Measurements from ENCODE around the gene RBMS3. TPM values are rescaled to one million over a fixed set of nuclear protein-coding genes. Genes with fewer than 3 reads are reported as not detected.
A peak's percentile ranks its signal among the peaks of the same experiment; 100 is the strongest.

Gene RBMS3
- total and polyA plus RNA-seq, 2 of the 8 experiments (the other 6 are each of a cell fraction or from before 2014, with no cell fraction given), result 3.7 to 6.9 TPM

DNA sequence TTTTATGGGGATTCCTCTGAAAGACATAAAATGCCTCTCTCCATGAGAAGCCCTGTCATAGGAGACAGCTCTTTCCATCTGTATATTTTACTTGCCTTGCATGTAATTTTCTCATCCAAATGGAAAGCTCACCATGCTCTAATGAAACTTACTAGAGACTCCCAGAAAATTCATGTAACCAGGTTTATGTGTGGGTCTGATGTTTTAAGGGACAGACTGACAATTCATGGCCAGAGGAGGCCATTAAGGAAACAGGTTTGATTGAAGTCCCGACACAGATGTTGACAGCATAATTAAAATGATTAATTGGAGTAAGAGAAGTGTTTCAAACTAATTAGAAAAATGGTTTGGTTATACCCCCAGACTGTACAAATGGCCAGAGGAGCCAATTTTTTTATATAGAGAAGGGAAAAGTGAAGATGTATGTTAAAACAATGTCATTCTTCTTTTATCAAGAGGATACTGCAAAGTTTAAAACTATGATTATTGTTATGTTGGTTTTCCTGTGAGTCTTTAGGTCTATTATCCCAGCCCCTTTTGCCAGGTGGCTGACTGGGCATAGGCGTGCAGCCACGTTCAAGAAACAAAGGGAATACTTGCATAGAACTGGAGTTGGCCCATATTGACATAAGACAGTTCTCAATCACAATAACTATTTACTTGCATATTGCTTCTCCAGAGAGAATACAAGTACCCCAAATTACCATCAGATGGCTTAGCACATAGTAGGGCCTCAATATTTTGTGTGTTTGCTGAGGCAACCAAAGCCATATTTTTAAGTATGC, 64.8 kb downstream of the RBMS3 start:
- no peak overlapping the region for H4K91ac ChIP-seq (replicated peaks; ENCODE audit: insufficient read length, low read length)
- no peak overlapping the region for H4K8ac ChIP-seq (ENCODE audit: extremely low read depth, insufficient read depth, low read length)
- H3K27me3 ChIP-seq (replicated peaks in 1 of 4; ENCODE audit: control insufficient read depth in 3 of 4, extremely low read depth in 1 of 4, insufficient read depth in 3 of 4, low read length in 3 of 4), result no peaks in the 10 kb centered on the region
- 40% methylated on average over 3 of the region's 3 CpGs; no CpG with 5 or more reads in 1 of the 2 experiments for WGBS, 2 experiments (ENCODE audit: extremely low coverage in 1 of 2, insufficient coverage in 1 of 2, insufficient read length in 1 of 2, insufficient replicate concordance in 2 of 2, low coverage in 1 of 2, low lambda C conversion rate in 2 of 2, missing lambda C conversion rate in 1 of 2)
- H4K5ac ChIP-seq (ENCODE audit: insufficient read length, low read depth, low read length), result no peak overlapping the region
- no peak overlapping the region for H2BK12ac ChIP-seq (ENCODE audit: low read depth, low read length)
- H2BK120ac ChIP-seq (replicated peaks; ENCODE audit: low read depth, low read length), result peak overlapping the region; percentile 3
- H3K4me1 ChIP-seq (replicated peaks in 1 of 4; ENCODE audit: control insufficient read depth in 3 of 4, insufficient read depth in 4 of 4, low read length in 3 of 4), result peaks cover 0 to 11% (median 3%) of the 10 kb centered on the region in 4 experiments; a peak in 3 of 7 replicates
- no peak for FAIRE-seq
- H3K79me2 ChIP-seq (ENCODE audit: control insufficient read depth in 1 of 2, insufficient read depth in 2 of 2, low read length in 2 of 2), result no peaks in the 10 kb centered on the region
- no peak overlapping the region for H3K4ac ChIP-seq (replicated peaks; ENCODE audit: insufficient read length, low read depth, low read length)
- H3K18ac ChIP-seq (ENCODE audit: extremely low read depth, low read length), result no peak overlapping the region
- POLR2A ChIA-PET (ENCODE audit: partially characterized antibody), result no interaction called here
- H2BK5ac ChIP-seq (ENCODE audit: low read depth, low read length), result peak overlapping the region; percentile 11; the same call in 1 of the 2 replicates
- H3K9ac ChIP-seq (replicated peaks in 1 of 4; ENCODE audit: extremely low read depth in 1 of 4, low read depth in 3 of 4, low read length in 3 of 4), result no peak overlapping the region
- peak overlapping the region; percentile 33; the same call in 1 of the 2 replicates for H3K27ac ChIP-seq (ENCODE audit: low read depth, low read length)
- no peak overlapping the region for H2AK5ac ChIP-seq (ENCODE audit: low read depth, low read length)
- H3K23ac ChIP-seq (ENCODE audit: insufficient read length), result no peak overlapping the region
- H3K9me3 ChIP-seq (ENCODE audit: insufficient read depth in 2 of 2, low read depth in 1 of 2, low read length in 1 of 2), result no peaks in the 10 kb centered on the region
- H3K79me1 ChIP-seq (ENCODE audit: low read depth, low read length), result no peaks in the 10 kb centered on the region
- H3K4me2 ChIP-seq (ENCODE audit: insufficient read depth in 1 of 2, low read depth in 2 of 2, low read length in 2 of 2), result no peak overlapping the region
- H4K20me1 ChIP-seq (replicated peaks in 1 of 2; ENCODE audit: control insufficient read depth in 1 of 2, insufficient read depth in 2 of 2, low read length in 2 of 2), result no peaks in the 10 kb centered on the region
- no peak for DNase-seq (ENCODE audit: low read depth in 1 of 2, low spot score in 2 of 2)
- H2BK15ac ChIP-seq (ENCODE audit: low read length), result no peak overlapping the region
- no peaks in the 10 kb centered on the region for H3K23me2 ChIP-seq (ENCODE audit: low read depth, low read length)
- TF ChIP-seq SRF (IDR thresholded peaks at IDR 0.05; ENCODE audit: low read depth, low read length), result no peak
- TF ChIP-seq, protein P1, sequence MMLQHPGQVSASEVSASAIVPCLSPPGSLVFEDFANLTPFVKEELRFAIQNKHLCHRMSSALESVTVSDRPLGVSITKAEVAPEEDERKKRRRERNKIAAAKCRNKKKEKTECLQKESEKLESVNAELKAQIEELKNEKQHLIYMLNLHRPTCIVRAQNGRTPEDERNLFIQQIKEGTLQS (IDR thresholded peaks at IDR 0.05; ENCODE audit: insufficient read depth, low read depth, low read length), result no peak
- no peak overlapping the region for H3K14ac ChIP-seq (ENCODE audit: insufficient read length)
- H3K36me3 ChIP-seq (ENCODE audit: control insufficient read depth in 2 of 4, insufficient read depth in 4 of 4, low read length in 3 of 4), result no peaks in the 10 kb centered on the region
- H2AFZ ChIP-seq (ENCODE audit: low read length), result no peak overlapping the region
- CTCF ChIA-PET (ENCODE audit: partially characterized antibody), result no interaction called here
- no peak overlapping the region for H3K4me3 ChIP-seq (ENCODE audit: extremely low read depth in 1 of 4, insufficient read depth in 2 of 4, low read depth in 3 of 4, low read length in 4 of 4)
- no peak overlapping the region for H3K56ac ChIP-seq (replicated peaks; ENCODE audit: insufficient read length, low read depth, low read length)
- no peak overlapping the region for H2BK20ac ChIP-seq (ENCODE audit: low read length)
